GM12891 (cell line): ENCODE measurements around the gene ANKRD23.

Experiments
- DNase-seq: peaks from one replicate; pipeline ENCODE4 v3.0.0; 2011; ENCODE audit warnings: low spot score; ENCODE audit not compliant: insufficient read length
- FAIRE-seq: peaks from 2 replicates; lab custom pipeline; 2011; peaks lifted over from hg19 to GRCh38; lab: Jason Lieb, UNC
- PAX5 ChIP-seq: IDR thresholded peaks from 2 replicates; pipeline ENCODE4 v1.6.1; 2011; ENCODE audit warnings: low read length, moderate library complexity, mild to moderate bottlenecking; ENCODE audit not compliant: insufficient read depth, severe bottlenecking
- POLR2A ChIP-seq: IDR thresholded peaks from 2 replicates; pipeline ENCODE4 v1.6.1; 2011; ENCODE audit warnings: low read depth, low read length, control low read depth
- POLR2AphosphoS5 ChIP-seq: IDR thresholded peaks from 2 replicates; pipeline ENCODE4 v1.6.1; 2011; ENCODE audit warnings: low read depth, low read length, control low read depth
- POU2F2 ChIP-seq: IDR thresholded peaks from 2 replicates; pipeline ENCODE4 v1.6.1; 2011; ENCODE audit warnings: low read depth, mild to moderate bottlenecking, control low read depth, low read length, moderate library complexity
- SPI1 ChIP-seq: IDR thresholded peaks from 2 replicates; pipeline ENCODE4 v1.6.1; 2011; ENCODE audit warnings: low read depth, low read length, control low read depth
- TAF1 ChIP-seq: IDR thresholded peaks from 2 replicates; pipeline ENCODE4 v1.6.1; 2011; ENCODE audit warnings: low read depth, low read length, control low read depth

ANKRD23 gene

GRCh38 chr2:96853321-96853720 is 9.5 kb upstream of the ANKRD23 start:
- no peak for TF ChIP-seq POLR2AphosphoS5
- no peak for TF ChIP-seq TAF1
- no peak for TF ChIP-seq SPI1
- TF ChIP-seq POLR2A: no peak
- TF ChIP-seq PAX5: no peak
- TF ChIP-seq POU2F2: no peak
- DNase-seq (no peak), FAIRE-seq (no peak)

GRCh38 chr2:96852667-96853066 is 8.8 kb upstream of the ANKRD23 start:
- TF ChIP-seq SPI1: no peak
- TF ChIP-seq POLR2A: no peak
- TF ChIP-seq POU2F2: no peak
- TF ChIP-seq PAX5: no peak
- TF ChIP-seq TAF1: no peak
- no peak for TF ChIP-seq POLR2AphosphoS5
- no peak for DNase-seq
- no peak for FAIRE-seq

GRCh38 chr2:96848264-96848663 is 4.4 kb upstream of the ANKRD23 start:
- no peak for FAIRE-seq
- no peak for DNase-seq
- no peak for TF ChIP-seq POU2F2

- DNase-seq (no peak), FAIRE-seq (no peak)
- TF ChIP-seq PAX5 (no peak), SPI1 (no peak), TAF1 (no peak), POLR2A (no peak), POLR2AphosphoS5 (no peak), POU2F2 (no peak)
These were observed 3.8 kb upstream of the ANKRD23 start for GRCh38 chr2:96847586-96847985.

GRCh38 chr2:96846825-96847224 is 3.0 kb upstream of the ANKRD23 start:
- TF ChIP-seq POLR2AphosphoS5 (no peak), POLR2A (no peak), PAX5 (no peak), TAF1 (no peak), POU2F2 (no peak), SPI1 (no peak)

GRCh38 chr2:96844405-96844808 is 586 bp upstream of the ANKRD23 start:
- no peak for FAIRE-seq
- DNase-seq: no peak
- TF ChIP-seq POU2F2: no peak
- TF ChIP-seq POLR2AphosphoS5: no peak
- no peak for TF ChIP-seq SPI1

More at GRCh38 chr2:96846825-96847224, 3.0 kb upstream of the ANKRD23 start:
- no peak for FAIRE-seq
- DNase-seq: no peak

GRCh38 chr2:96842600-96842999 is 1.2 kb downstream of the ANKRD23 start:
- DNase-seq: no peak
- no peak for TF ChIP-seq SPI1
- TF ChIP-seq TAF1: no peak
- no peak for TF ChIP-seq POU2F2
- TF ChIP-seq POLR2A: no peak
- no peak for TF ChIP-seq PAX5
- no peak for TF ChIP-seq POLR2AphosphoS5
- no peak for FAIRE-seq

- FAIRE-seq: no peak
- TF ChIP-seq POLR2A (no peak), PAX5 (no peak), SPI1 (no peak), TAF1 (no peak), POU2F2 (no peak), POLR2AphosphoS5 (no peak)
- DNase-seq: no peak
These were observed 1.9 kb downstream of the ANKRD23 start for GRCh38 chr2:96841701-96842495.

- TF ChIP-seq TAF1: no peak
- DNase-seq (no peak), FAIRE-seq (no peak)
These were observed 3.7 kb downstream of the ANKRD23 start for GRCh38 chr2:96839875-96840850.
